HG02571 (cell line): ENCODE results near the gene SP8.

Experiments used
- ATAC-seq: cut with Tn5 transposase; IDR thresholded peaks from one replicate; pipeline ENCODE4 v1.9.1; 2021; ENCODE audit warnings: mild to moderate bottlenecking, moderate library complexity; ENCODE audit not compliant: unreplicated experiment

SP8 gene

DNA sequence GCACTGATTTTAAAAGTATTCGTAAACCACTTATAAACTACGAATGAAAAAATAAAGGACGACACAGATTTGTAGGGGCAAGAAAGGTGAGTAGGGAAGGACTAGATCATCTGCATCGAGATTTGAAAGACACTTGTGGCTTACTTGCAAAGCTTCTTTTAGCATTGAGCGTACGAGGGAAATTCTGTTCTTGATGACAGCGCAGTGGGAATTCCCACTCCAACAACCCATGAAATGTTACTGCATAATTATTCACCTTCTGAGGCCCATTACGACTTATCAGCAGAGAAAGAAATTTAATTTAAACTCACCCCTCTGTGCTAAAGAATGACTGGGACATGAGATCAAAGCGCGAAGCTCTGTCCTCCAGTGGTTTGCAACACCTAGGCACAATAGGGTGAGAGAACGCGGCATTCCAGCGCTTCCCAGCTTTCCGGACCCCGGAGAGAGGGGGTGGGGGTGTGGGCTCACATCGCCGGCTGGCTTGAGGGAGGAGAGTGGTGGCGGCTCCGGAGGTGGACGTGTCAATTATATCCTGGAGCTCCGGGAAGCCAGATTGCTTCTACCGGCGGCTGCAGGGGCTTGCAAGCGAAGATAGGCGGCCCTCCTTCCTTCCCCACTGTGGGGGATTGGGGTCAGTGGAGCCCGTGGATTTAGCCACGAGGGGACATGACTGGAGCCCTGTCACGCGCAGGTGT lies 10.3 kb downstream of the SP8 start:
- ATAC-seq = no peak

DNA sequence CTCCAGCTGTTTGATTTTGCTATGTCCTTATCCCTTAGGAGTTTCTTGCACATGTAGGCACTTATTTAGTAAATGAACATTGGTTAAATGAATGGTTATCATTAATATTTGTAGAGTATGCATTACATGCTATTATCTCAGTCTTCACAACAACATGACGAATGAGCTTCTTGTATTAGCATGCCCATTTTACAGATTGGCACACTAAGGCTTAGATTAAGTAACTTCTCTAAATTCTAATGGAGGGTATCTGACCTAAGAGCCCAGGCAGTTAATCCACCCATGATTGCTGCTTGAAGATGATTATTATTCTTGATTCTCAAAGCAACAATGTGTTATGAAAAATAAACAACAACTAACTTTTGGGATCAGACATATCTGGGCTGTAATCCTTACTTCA lies 32.7 kb downstream of the SP8 start:
- no peak for ATAC-seq

DNA sequence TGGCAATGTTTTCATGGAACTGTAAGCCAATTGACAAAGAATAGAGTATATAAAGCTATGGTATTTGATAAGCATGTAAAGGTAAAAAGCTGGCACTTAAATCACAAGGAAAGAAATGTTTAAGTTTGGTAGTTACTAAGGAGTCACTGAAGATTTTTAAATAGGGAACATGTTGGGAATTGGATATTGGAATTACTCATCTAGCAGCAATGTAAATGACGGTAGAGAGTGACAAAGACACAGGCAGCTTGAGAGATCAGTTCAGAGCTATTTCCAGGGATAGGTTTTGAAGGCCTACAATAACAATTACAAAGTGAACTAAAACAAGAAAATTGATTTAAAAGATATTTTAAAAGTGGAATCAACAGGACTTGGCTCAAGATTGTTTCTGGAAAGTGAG lies 36.8 kb downstream of the SP8 start:
- ATAC-seq = no peak

DNA sequence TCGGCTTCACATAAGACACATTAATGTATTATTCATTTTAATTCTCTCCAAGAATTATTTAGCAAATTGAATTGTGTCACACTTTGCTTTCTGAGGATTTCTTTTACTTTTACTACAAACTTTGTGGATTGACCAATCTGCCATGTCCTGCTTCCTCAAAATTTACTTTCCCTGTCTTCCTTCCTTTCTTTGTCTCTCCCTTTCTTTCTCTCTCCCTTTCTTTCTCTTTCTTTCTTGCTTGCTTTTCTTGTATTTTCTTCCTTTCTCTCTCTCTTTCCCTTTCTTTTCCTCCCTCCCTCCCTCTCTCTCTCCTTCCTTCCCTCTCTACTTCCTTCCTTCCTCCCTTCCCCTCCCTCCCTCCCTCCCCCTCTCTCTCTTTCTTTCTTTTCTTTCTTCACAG lies 37.8 kb downstream of the SP8 start:
- ATAC-seq = no peak

DNA sequence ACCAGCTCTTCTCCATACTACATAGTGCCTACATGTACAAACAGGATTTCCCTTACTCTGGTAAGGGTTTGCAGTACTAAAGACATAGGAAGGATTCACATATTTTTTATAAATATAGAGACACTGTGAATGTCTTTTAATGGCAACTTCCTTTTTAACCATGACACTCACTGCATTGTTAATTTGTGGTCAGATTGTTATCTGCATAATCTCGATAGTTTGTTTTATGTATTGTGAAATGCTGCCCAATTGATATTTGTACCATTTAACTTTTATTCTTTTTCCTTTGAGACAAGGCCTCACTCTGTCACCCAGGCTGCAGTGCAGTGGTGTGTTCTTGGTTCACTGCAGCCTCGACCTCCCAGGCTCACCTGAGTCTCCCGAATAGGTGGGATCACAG lies 39.7 kb downstream of the SP8 start:
- no peak for ATAC-seq

DNA sequence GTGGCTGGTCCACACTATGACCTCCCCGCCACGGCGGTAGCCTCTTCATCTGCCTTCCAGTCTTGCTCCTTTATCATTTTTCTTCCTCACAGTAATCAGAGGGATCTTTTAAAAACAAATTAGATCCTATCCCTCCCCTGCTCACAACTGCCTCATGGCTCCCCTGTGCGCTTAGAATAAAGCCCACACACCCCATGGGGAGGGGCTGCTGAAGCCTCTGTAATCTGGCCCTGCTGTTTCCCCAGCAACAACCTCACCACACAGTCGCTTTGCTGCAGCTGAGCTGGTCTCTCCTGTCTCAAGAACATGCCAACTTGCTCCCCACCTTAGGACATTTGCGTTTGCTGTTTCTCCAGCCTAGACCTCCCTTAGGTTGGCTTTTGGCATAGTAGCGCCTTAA lies 41.0 kb downstream of the SP8 start:
- no peak for ATAC-seq

DNA sequence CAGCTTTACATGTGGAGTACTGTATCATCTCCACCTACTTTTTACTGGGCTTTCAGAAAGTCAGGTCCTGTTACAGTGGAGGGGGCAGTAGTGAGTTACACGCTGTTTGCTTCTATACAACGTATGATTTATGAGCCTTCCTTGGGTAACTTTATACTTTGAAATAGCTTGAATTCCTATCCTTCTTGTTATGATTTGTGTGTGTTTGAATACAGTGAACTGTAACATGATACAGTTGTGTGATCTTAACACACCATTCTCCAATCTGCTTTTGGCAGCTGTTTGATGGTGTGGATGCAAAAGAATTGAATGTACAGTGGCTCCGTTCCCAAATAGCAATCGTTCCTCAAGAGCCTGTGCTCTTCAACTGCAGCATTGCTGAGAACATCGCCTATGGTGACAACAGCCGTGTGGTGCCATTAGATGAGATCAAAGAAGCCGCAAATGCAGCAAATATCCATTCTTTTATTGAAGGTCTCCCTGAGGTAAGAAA lies 41.7 kb downstream of the SP8 start:
- no peak for ATAC-seq

DNA sequence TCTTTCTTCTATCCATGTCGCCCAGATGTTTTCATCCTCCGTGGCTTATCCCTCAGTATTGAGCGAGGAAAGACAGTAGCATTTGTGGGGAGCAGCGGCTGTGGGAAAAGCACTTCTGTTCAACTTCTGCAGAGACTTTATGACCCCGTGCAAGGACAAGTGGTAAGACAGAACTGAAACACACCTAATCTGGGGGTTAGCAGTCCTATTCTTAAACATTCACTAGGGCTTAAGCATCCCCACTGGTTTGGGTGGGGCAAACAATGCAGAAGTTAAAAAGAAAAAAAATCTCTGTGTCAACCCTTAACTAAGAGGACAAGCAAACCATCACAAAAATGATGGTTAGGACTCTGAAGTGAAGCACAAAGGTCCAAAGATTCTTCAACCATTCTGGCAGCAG lies 43.8 kb downstream of the SP8 start:
- no peak for ATAC-seq

DNA sequence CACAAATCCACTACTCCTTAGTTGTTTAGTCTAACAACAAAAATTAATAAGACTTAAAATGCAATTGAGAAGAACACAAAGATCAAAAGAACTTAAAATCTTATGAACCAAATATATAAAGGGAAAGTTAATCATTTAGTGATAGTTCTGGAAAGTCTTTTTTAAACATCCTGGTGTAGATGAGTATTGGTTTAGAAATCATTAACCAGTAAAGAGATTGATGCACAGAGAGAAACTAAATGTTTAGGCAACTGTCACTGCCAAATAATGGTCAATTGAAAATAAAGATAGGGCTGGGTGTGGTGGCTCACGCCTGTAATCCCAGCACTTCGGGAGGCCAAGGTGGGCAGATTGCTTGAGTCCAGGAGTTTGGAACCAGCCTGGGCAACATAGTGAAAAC lies 44.9 kb downstream of the SP8 start:
- ATAC-seq = no peak

DNA sequence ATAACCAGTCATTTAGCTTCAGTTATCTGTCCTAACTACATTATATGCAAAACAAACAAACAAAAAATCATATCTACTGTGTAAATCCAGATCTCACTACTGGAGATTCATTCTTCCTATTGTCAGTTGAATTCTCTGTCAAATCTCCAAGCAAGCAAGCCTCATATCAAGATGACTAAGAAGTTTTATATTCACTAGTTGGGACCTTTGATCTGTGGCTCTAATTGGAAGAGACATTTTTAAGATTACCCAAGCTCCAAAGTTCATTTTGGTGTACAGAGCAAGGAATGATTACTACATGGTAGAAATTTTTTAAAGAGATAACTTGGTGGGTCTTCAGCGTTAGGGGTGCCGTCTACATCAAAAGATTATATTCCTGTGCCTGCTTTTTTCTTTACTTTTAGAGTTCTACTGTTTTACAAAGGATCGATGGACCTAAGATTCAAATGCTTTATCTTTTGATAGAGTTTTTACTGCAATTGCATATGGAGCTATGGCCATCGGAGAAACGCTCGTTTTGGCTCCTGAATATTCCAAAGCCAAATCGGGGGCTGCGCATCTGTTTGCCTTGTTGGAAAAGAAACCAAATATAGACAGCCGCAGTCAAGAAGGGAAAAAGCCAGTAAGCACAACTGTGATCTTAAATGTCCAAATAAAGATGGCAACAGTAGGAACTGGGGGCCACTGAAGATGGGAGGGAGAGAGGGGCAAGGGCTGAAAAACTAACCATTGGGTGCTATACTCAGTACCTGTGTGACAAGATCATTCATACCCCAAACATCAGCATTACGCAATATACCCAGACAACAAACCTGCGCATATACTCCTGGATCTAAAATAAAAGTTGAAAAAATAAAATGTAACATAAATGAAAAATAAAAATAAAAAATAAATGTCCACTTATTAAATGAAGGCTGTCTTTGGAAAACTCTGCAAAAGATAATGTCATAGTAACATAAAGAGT lies 47.9 kb downstream of the SP8 start:
- ATAC-seq = no peak

DNA sequence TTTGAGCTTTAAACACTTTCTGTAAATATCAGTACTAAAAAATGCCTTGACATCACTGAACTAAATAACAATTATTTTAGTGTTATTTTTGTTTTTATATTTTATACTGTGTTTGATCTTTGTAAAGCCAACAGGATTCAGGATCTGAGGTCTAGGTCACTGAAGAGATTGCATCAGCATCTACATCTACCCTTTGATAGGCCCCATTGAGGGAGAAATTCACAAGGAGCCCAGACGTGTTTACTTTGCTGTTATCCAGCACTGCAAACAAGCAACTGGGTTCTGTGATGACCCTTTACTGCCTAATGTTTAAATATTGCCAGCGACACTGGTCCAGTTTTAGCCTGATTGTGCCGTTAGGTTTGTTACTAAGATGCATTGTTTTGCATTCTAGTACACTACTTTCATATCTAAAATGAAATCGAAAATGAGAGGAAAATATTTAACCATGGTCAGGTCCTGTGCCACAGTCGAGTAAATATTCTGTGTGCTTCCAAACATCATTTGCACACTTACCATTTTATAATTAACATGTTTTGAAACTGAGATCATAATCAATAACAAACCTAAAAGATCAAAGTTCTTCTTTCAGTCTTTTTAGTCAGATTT lies 48.7 kb downstream of the SP8 start:
- ATAC-seq = no peak

DNA sequence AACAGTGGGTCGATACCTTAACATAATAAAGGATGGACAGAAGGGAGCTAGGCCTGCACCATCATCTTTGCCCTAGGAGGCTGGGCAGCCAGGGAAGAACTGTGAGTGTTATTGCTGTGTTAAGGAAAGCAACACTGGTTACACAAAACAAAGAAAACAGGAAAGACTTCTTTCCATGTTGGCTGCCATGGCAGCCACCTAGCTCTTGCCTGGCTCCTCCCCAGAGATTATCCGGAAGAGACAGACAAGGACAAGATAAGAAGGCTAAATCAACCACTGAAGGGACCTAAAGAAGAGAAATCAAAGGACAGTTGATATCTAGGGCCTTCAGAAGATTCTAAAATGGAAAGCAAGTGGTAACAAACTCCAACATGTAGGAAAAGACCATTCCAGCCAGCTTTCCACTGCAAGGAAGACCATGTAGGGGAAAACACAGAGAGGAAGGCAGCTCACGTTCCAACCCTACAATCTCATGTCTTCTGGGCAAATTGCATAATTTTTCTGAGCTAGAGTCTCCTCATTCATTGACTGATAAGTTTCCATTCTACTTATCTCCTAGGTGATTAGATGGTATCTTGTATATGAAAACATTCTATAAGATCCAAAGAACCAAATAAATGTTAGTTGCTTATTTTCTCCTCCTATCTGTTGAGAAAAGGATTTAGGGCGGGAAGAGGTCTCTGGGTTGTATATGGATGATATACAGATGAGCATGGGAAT lies 51.2 kb downstream of the SP8 start:
- ATAC-seq = no peak
